ENCODE results near the gene SH2D5. TPM values are rescaled to one million over a fixed set of nuclear protein-coding genes. Genes with fewer than 3 reads are reported as not detected.
A peak's percentile ranks its signal among the peaks of the same experiment; 100 is the strongest.

The SH2D5 gene
- total and polyA plus RNA-seq, 2 donors (not counting 3 experiments of a cell fraction or from before 2014, with no cell fraction given): 0.23 to 1.0 TPM

DNA sequence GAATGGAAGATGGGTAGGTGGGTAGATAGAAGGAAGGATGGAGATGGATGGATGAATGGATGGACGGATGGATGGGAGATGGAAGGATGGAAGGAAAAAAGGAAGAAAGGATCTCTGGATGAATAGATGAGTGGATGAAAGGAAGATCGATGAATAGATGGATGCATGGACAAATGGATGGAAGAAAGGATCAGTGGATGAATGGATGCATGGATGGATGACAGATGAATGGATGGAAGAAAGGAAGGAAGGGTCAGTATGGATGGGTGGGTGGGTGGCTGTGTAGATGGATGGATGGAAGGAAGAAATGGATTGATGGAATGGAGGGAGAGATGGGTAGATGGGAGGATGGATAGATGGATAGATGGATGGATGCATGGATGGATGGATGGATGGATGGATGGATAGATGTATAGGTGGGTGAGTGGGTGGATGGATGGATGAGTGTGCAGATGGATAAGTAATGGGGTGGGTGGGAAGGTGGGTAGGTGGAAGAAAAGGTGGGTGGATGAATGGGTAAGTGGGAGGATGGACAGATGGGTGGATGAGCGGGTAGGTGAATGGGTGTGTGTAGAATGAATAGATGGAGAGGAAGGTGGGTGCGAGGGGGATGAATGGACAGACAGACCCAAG, 29.3 kb downstream of the SH2D5 start:
- Histone ChIP-seq H3K27me3 (ENCODE audit: control insufficient read depth in 2 of 2, insufficient read depth in 2 of 2, low read length in 2 of 2) (no peaks in the 10 kb centered on the region), H3K4me3 (replicated peaks in 1 of 3; ENCODE audit: insufficient read depth in 1 of 3, low read depth in 1 of 3, low read length in 3 of 3) (no peak overlapping the region), H3K36me3 (ENCODE audit: control insufficient read depth in 2 of 2, extremely low read depth in 1 of 2, insufficient read depth in 2 of 2, low read length in 2 of 2) (no peaks in the 10 kb centered on the region), H3K79me2 (ENCODE audit: control insufficient read depth, insufficient read depth, low read length) (no peaks in the 10 kb centered on the region), H3K9me1 (replicated peaks; ENCODE audit: control insufficient read depth, extremely low read depth, insufficient read depth, low read length) (no peaks in the 10 kb centered on the region), H3K4me1 (ENCODE audit: control insufficient read depth, extremely low read depth, insufficient read depth, low read length) (no peaks in the 10 kb centered on the region), H3K9me3 (replicated peaks; ENCODE audit: control insufficient read depth, insufficient read depth, low read length) (no peaks in the 10 kb centered on the region), H3K9ac (replicated peaks; ENCODE audit: extremely low read depth, insufficient read depth, low read length) (no peak overlapping the region), H4K20me1 (replicated peaks; ENCODE audit: control insufficient read depth, extremely low read depth, insufficient read depth, low read length) (no peaks in the 10 kb centered on the region), H2AFZ (ENCODE audit: low read depth, low read length) (no peak overlapping the region), H3K27ac (ENCODE audit: insufficient read depth, low read depth, low read length) (no peak overlapping the region), H3K4me2 (ENCODE audit: insufficient read depth, low read length) (no peak overlapping the region)
- DNase-seq (ENCODE audit: low read depth, low spot score) (no peak), FAIRE-seq (no peak)
- intact Hi-C loops (cut with micrococcal nuclease): no loop called here
- CTCF ChIA-PET: interaction anchor here (1.0 kb wide), 1 partner anchor 492 kb away, joined by 4 read pairs; no protein-coding TSS in a partner anchor
- TF ChIP-seq EZH2 (IDR thresholded peaks at IDR 0.05; ENCODE audit: borderline replicate concordance, low read depth, low read length, severe bottlenecking) (no peak), GATA2 (IDR thresholded peaks at IDR 0.05; ENCODE audit: insufficient read depth, insufficient read length, low read depth, low read length) (no peak), POLR2A (IDR thresholded peaks at IDR 0.05; ENCODE audit: low read depth, low read length) (no peak)
- TF ChIP-seq, protein P1, sequence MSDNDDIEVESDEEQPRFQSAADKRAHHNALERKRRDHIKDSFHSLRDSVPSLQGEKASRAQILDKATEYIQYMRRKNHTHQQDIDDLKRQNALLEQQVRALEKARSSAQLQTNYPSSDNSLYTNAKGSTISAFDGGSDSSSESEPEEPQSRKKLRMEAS (IDR thresholded peaks at IDR 0.05; ENCODE audit: insufficient read depth, insufficient read length): no peak
- BruUV-seq (replicated peaks): no TSS peak
- dilution Hi-C loops (cut with MboI; ENCODE audit: extremely low pct_ligation_motif_present, low sequenced_read_pairs): no loop called here
- POLR2A ChIA-PET: no interaction called here

DNA sequence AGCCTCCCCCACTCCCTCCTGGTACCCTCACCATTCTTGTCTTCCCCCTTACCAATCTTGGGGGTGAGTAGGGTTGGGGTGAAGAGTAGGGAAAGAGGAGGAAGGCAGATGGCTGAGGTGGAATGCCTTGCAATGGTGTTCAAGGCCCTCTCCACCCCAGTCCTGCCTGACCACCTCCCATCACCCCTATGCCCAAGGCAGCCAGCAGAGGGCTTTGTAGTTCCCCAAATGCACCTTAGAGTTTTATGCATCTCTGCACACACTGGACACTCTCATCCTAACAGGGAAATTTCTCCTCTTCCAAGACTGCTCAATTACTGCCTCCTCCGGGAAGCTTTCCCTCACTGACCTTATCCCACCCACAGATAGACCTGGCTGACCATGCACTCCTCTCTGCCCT, 30.1 kb downstream of the SH2D5 start:
- DNase-seq (ENCODE audit: low read depth, low spot score) (no peak), FAIRE-seq (peak; percentile 18)
- CTCF ChIA-PET: interaction anchor here (1.2 to 1.4 kb wide), 4 partner anchors 18 to 493 kb away, joined by 3 to 9 read pairs (median 3); partner anchors contain the start of gene HP1BP3
- POLR2A ChIA-PET: no interaction called here
- dilution Hi-C loops (cut with MboI; ENCODE audit: extremely low pct_ligation_motif_present, low sequenced_read_pairs) (no loop called here), intact Hi-C loops (cut with micrococcal nuclease) (no loop called here)
- H3K9me1 ChIP-seq (replicated peaks; ENCODE audit: control insufficient read depth, extremely low read depth, insufficient read depth, low read length): no peaks in the 10 kb centered on the region
- H3K4me2 ChIP-seq (ENCODE audit: insufficient read depth, low read length): no peak overlapping the region
- no peaks in the 10 kb centered on the region for H4K20me1 ChIP-seq (replicated peaks; ENCODE audit: control insufficient read depth, extremely low read depth, insufficient read depth, low read length)
- no peaks in the 10 kb centered on the region for H3K36me3 ChIP-seq (ENCODE audit: control insufficient read depth in 2 of 2, extremely low read depth in 1 of 2, insufficient read depth in 2 of 2, low read length in 2 of 2)
- H3K27me3 ChIP-seq (ENCODE audit: control insufficient read depth in 2 of 2, insufficient read depth in 2 of 2, low read length in 2 of 2): no peaks in the 10 kb centered on the region
- no peaks in the 10 kb centered on the region for H3K79me2 ChIP-seq (ENCODE audit: control insufficient read depth, insufficient read depth, low read length)
- H2AFZ ChIP-seq (ENCODE audit: low read depth, low read length): no peak overlapping the region
- BruUV-seq (replicated peaks): no TSS peak
- H3K27ac ChIP-seq (ENCODE audit: insufficient read depth, low read depth, low read length): no peak overlapping the region
- no peaks in the 10 kb centered on the region for H3K4me1 ChIP-seq (ENCODE audit: control insufficient read depth, extremely low read depth, insufficient read depth, low read length)
- H3K9ac ChIP-seq (replicated peaks; ENCODE audit: extremely low read depth, insufficient read depth, low read length): no peak overlapping the region
- H3K9me3 ChIP-seq (replicated peaks; ENCODE audit: control insufficient read depth, insufficient read depth, low read length): no peaks in the 10 kb centered on the region
- no peak overlapping the region for H3K4me3 ChIP-seq (replicated peaks in 1 of 3; ENCODE audit: insufficient read depth in 1 of 3, low read depth in 1 of 3, low read length in 3 of 3)
- no peak for TF ChIP-seq MYC (IDR thresholded peaks at IDR 0.05; ENCODE audit: low read depth, low read length)
- no peak for TF ChIP-seq EZH2 (IDR thresholded peaks at IDR 0.05; ENCODE audit: borderline replicate concordance, low read depth, low read length, severe bottlenecking)
- TF ChIP-seq, protein P1 (IDR thresholded peaks at IDR 0.05; ENCODE audit: insufficient read depth, insufficient read length): no peak
- TF ChIP-seq, protein P2, sequence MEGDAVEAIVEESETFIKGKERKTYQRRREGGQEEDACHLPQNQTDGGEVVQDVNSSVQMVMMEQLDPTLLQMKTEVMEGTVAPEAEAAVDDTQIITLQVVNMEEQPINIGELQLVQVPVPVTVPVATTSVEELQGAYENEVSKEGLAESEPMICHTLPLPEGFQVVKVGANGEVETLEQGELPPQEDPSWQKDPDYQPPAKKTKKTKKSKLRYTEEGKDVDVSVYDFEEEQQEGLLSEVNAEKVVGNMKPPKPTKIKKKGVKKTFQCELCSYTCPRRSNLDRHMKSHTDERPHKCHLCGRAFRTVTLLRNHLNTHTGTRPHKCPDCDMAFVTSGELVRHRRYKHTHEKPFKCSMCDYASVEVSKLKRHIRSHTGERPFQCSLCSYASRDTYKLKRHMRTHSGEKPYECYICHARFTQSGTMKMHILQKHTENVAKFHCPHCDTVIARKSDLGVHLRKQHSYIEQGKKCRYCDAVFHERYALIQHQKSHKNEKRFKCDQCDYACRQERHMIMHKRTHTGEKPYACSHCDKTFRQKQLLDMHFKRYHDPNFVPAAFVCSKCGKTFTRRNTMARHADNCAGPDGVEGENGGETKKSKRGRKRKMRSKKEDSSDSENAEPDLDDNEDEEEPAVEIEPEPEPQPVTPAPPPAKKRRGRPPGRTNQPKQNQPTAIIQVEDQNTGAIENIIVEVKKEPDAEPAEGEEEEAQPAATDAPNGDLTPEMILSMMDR (IDR thresholded peaks at IDR 0.05; ENCODE audit: extremely low read depth in 1 of 2, insufficient read depth in 1 of 2, low read depth in 1 of 2, low read length in 2 of 2): peak; percentile 11 to 39
- TF ChIP-seq JUN (IDR thresholded peaks at IDR 0.05; ENCODE audit: borderline replicate concordance, insufficient read depth, insufficient read length, low read depth): no peak
- no peak for TF ChIP-seq POLR2A (IDR thresholded peaks at IDR 0.05; ENCODE audit: low read depth, low read length)

Measured in endothelial cell of umbilical vein (primary cell).